Chondrocyte (in vitro differentiated cells): ENCODE data around the gene DEAF1. TPM values are rescaled to one million over a fixed set of nuclear protein-coding genes. Genes with fewer than 3 reads are reported as not detected.

Source experiments
- DNase-seq: peaks from one replicate; pipeline ENCODE4 v3.0.0; 2021; ENCODE audit warnings: mixed read lengths, low spot score
- H3K27ac Mint-ChIP-seq: one replicate; pipeline ENCODE4 v1.8.0; 2021; ENCODE audit warnings: mild to moderate bottlenecking, moderate library complexity, mixed read lengths; ENCODE audit not compliant: unreplicated experiment
- H3K27me3 Mint-ChIP-seq: 2 replicates; pipeline ENCODE4 v1.8.0; 2021; ENCODE audit warnings: low read depth, mixed read lengths
- H3K36me3 Mint-ChIP-seq: 2 replicates; pipeline ENCODE4 v1.8.0; 2021; ENCODE audit warnings: low read depth, mixed read lengths
- H3K4me1 Mint-ChIP-seq: 2 replicates; pipeline ENCODE4 v1.8.0; 2021; ENCODE audit warnings: low read depth, mild to moderate bottlenecking, mixed read lengths
- H3K4me3 Mint-ChIP-seq: one replicate; pipeline ENCODE4 v1.8.0; 2021; ENCODE audit warnings: mild to moderate bottlenecking, moderate library complexity, mixed read lengths; ENCODE audit not compliant: unreplicated experiment
- H3K9me3 Mint-ChIP-seq: 2 replicates; pipeline ENCODE4 v1.8.0; 2021; ENCODE audit warnings: low read depth, mixed read lengths
- total RNA-seq: library from RNA; stranded (reverse); gene quantifications from 3 replicates; pipeline ENCODE4 v1.2.1, GENCODE V29; 2021
- TF ChIP-seq, protein P1 (sequence below): fragments of 200-600 bp; sonication (generic); IDR thresholded peaks from 2 replicates; pipeline ENCODE4 v1.5.0; 2021; ENCODE audit warnings: antibody characterized with exemption, mild to moderate bottlenecking, moderate library complexity

The DEAF1 gene
- total RNA-seq, 1 donor from 2014 or later, result 67.6 TPM

DNA sequence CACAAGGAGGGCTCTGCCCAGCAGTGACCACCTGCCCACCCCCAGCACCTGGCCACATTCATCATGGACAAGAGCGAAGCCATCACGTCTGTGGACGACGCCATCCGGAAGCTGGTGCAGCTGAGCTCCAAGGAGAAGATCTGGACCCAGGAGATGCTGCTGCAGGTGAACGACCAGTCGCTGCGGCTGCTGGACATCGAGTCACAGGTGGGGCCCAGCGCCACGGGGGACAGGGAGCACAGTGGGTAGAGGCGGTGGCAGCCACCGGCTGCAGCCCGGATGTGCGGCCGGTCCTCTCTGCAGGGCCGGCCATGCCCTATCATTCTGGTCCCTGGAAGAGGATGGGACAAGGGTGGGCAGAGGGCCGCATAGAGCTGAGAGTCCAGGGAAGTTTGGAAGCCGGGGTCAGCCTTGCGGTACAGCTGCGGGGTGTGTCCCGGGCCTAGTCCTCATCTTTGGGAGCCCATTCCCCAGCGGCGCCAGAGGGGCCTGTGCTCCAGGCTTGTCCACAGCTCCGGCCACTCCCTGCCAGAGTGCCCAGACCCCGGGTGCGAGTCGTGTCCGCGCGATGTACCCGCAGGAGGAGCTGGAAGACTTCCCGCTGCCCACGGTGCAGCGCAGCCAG, 25.1 kb upstream of the DEAF1 start:
- Mint-ChIP-seq H3K36me3 (peaks cover 7% of the 10 kb centered on the region), H3K27me3 (no peaks in the 10 kb centered on the region), H3K4me3 (no peak overlapping the region), H3K9me3 (peaks cover 2% of the 10 kb centered on the region), H3K27ac (no peak overlapping the region), H3K4me1 (peaks cover 8% of the 10 kb centered on the region)
- no peak for DNase-seq
- TF ChIP-seq, protein P1, sequence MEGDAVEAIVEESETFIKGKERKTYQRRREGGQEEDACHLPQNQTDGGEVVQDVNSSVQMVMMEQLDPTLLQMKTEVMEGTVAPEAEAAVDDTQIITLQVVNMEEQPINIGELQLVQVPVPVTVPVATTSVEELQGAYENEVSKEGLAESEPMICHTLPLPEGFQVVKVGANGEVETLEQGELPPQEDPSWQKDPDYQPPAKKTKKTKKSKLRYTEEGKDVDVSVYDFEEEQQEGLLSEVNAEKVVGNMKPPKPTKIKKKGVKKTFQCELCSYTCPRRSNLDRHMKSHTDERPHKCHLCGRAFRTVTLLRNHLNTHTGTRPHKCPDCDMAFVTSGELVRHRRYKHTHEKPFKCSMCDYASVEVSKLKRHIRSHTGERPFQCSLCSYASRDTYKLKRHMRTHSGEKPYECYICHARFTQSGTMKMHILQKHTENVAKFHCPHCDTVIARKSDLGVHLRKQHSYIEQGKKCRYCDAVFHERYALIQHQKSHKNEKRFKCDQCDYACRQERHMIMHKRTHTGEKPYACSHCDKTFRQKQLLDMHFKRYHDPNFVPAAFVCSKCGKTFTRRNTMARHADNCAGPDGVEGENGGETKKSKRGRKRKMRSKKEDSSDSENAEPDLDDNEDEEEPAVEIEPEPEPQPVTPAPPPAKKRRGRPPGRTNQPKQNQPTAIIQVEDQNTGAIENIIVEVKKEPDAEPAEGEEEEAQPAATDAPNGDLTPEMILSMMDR, result no peak

DNA sequence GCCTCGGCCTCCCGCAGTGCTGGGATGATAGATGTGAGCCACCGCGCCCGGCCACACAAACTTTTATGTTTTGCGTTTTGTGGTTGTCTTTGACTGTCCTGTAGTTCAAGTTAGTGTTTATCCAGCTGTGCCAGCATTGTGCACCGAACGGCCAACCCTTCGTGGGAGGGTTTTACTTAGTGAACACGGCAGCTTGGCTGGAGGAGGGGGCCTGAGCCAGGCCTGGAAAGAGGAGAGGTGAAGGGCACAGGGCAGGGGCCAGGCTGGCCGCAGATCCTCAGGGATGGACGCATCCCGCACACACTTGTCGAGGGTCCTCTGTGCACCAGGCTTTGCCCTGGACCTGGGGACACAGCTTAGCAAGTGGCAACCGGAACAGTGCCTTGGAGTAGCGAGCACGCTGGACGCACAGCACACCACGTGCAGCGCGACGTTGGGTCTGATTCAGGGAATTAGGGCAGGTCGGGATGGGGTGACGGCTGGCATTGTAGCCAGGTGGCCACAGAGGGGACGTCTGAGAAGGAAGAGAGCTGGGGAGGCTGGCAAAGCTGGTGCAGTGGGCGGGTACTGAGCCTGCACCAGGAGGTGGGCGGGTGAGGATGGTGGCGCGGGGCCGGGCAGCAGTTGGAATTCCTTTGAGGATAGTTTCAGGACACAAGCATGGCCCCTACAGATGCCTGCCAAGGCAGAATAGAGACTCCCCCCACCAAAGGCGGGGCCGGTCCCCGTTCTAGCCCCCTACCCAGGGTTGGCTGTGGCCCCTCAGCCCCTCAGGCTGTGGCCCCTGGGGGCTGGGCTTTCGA, 24.4 kb upstream of the DEAF1 start:
- TF ChIP-seq, protein P1, result no peak
- no peak for DNase-seq
- H3K4me1 Mint-ChIP-seq, result peaks cover 8% of the 10 kb centered on the region
- no peak overlapping the region for H3K4me3 Mint-ChIP-seq
- H3K27ac Mint-ChIP-seq, result no peak overlapping the region
- H3K36me3 Mint-ChIP-seq, result peaks cover 8% of the 10 kb centered on the region
- no peaks in the 10 kb centered on the region for H3K27me3 Mint-ChIP-seq
- H3K9me3 Mint-ChIP-seq, result peaks cover 3% of the 10 kb centered on the region

DNA sequence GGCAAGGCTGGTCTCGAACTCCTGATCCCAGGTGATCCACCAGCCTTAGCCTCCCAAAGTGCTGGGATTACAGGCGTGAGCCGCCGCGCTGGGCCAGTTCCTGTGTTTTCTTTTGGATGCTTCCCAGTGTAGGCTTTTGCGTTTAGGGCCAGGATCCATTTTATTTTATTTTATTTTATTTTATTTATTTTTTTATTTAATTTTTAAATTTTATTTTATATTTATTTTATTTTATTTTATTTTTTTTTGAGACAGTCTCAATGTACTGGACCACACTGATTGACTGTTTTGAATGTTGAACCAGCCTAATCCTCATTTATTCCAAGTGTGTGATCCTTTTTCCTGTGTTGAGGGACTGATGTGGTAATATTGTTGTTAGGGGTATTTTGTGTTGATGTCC, 19.4 kb upstream of the DEAF1 start:
- Mint-ChIP-seq H3K36me3 (peaks cover 4% of the 10 kb centered on the region), H3K9me3 (peaks cover 3% of the 10 kb centered on the region), H3K4me3 (no peak overlapping the region), H3K27me3 (no peaks in the 10 kb centered on the region), H3K27ac (no peak overlapping the region), H3K4me1 (peaks cover 16% of the 10 kb centered on the region)
- TF ChIP-seq, protein P1, result no peak
- no peak for DNase-seq

DNA sequence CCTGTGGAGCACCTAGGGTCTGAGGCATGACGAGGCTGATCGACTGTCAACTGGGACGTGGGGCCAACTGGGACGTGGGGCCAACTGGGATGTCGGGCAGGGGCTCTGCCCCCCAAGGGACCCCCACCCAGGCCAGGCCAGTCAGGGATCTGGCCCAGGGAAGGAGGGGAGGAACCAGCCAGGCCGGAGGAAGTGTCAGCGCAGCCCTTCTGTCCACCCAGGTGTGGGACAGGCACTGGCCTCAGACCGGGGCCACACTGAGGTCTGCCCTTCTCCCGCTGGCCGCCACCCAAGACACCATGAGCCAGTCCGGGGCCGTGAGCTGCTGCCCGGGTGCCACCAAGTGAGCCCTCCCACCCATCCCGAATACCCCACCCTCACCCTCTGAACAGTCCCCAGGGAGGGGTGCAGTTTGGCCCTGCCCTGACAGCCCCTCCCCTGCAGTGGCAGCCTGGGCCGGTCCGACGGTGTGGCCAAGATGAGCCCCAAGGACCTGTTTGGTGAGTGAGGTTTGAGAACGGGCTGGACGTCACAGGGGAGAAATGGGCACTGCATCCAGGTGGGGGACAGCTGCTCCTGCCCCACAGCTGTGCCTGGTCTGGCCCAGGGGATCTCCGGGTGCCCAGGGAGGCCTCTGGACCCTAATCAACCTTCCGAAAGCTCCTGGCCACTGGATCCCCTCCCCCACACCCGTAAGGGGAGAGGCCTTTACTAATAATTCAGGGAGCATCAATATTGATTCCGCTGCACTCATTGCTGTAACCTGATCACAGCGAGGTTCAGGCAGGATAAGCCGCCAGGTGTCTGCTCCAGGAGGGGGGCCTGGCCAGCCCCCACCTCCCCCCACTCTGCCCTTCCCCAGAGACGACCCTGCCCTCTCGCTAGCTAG, 14.3 kb upstream of the DEAF1 start:
- Mint-ChIP-seq H3K27ac (no peak overlapping the region), H3K27me3 (no peaks in the 10 kb centered on the region), H3K4me3 (no peak overlapping the region), H3K9me3 (no peaks in the 10 kb centered on the region), H3K4me1 (peaks cover 37% of the 10 kb centered on the region), H3K36me3 (no peaks in the 10 kb centered on the region)
- DNase-seq, result peak; percentile 88
- TF ChIP-seq, protein P1, result no peak

DNA sequence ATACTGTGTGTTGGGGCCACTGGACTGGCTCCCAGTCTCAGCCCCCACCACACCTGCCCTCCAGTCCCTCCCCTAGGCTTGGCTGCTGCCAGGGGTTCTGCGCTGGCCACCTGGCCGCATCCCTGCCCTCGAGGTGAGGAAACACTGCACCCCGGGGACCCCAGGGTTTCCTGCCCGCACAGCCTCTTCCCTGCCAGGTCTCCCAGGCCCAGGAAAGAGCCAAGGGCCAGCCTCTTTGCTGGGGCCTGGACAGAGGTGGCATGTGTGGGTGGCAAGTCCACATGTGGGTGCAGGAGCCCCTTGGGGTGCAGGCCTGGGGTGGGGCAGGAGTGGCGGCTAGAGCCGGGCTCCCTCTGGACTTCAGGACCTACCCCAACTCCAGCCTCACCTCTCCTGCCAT, 13.5 kb upstream of the DEAF1 start:
- TF ChIP-seq, protein P1, result no peak
- peak; percentile 83 for DNase-seq
- no peak overlapping the region for H3K27ac Mint-ChIP-seq

More for the DNA sequence above, 13.5 kb upstream of the DEAF1 start:
- no peaks in the 10 kb centered on the region for H3K27me3 Mint-ChIP-seq
- no peaks in the 10 kb centered on the region for H3K9me3 Mint-ChIP-seq
- no peaks in the 10 kb centered on the region for H3K36me3 Mint-ChIP-seq
- H3K4me1 Mint-ChIP-seq, result peaks cover 44% of the 10 kb centered on the region
- H3K4me3 Mint-ChIP-seq, result no peak overlapping the region
